ENCODE measurements around the gene SPTBN2.

SPTBN2 gene

DNA sequence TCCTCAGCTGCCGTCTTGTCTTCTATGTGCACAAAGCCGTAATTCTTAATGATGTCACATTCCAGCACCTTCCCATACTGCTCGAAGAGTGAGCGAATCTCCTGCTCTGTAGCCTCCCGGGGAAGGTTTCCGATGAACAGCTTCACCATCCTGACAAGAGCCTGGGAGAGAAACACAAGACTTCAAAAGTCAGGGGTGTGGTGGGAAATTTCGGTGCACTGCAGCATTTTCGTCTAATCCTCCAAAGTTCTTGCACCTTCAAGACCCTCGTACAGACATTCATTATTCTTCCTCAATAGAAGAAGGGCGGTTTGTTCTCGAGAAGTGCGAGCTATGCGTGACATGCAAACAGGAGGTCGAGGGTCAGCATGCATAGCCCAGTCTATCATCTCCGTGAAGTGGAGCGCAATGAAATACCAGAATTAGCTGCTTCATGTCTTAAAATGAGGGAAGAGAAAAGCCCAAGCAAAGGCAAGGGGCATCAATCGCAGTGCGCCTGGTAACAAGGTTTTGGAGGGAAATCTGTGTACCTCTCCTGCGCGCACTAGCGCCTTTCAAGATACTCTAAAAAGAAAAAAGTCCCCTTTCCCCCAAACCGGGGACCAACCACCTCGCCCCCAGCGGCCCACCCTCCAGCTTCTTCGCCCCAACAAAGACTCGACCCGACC lies 52.0 kb downstream of the SPTBN2 start:
- Histone ChIP-seq H3K18ac (ENCODE audit: low read depth in 1 of 2, low read length in 2 of 2) (peak overlapping the region; percentile 87 to 91), H3K4ac (ENCODE audit: low read depth in 1 of 2, low read length in 2 of 2) (peak overlapping the region in 1 of 2 experiments; percentile 96)

DNA sequence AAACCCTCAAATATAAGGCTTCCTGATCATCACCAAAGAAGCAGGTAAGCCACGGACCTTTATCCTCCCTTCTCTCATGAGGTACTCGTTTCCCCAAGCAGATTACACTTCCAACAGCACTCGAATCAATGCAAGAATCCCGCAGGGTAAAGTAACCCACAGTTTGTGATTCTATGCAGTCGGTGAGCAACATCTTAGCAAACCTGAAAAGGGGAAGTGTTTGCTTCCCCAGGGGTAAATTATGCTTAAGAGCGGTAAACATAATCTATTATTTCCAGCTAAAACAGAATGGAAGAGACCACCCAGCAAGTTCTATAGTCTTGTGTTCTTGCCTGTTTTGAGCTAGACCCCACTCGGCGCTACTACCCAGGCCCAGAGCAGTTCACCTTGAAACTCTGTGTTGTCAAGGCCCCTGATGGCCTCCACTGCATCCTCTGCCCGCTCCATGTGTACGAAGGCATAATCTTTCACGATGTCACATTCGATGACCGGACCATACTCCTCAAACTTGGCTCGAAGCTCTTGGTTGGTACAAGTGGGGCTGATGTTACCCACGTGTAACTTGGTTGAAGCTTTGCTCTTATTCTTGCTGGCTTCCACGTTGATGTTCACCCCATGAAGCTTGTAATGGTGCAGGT lies 52.6 kb downstream of the SPTBN2 start:
- Histone ChIP-seq H3K27me3 (ENCODE audit: control insufficient read depth in 1 of 2, insufficient read depth in 1 of 2, low read length in 2 of 2) (no peaks in the 10 kb centered on the region), H2BK5ac (ENCODE audit: low read depth, low read length, poor library complexity, severe bottlenecking) (no peak overlapping the region), H3K23ac (ENCODE audit: low read length in 2 of 2) (no peak overlapping the region), H3K4me1 (ENCODE audit: control insufficient read depth, insufficient read depth, low read depth, low read length) (peaks cover 7% of the 10 kb centered on the region), H3K27ac (ENCODE audit: low read length, poor library complexity, severe bottlenecking) (no peak overlapping the region), H2BK120ac (ENCODE audit: low read depth, low read length) (no peak overlapping the region), H3K18ac (ENCODE audit: low read depth in 1 of 2, low read length in 2 of 2) (no peak overlapping the region), H3K9ac (ENCODE audit: low read length) (peak overlapping the region; percentile 99), H2AK5ac (ENCODE audit: low read length, severe bottlenecking) (no peak overlapping the region), H4K91ac (ENCODE audit: low read length) (no peak overlapping the region), H3K4ac (ENCODE audit: low read depth in 1 of 2, low read length in 2 of 2) (no peak overlapping the region), H2BK12ac (ENCODE audit: low read length in 2 of 2) (no peak overlapping the region), H3K9me3 (ENCODE audit: control insufficient read depth, low read length) (no peaks in the 10 kb centered on the region), H3K4me2 (ENCODE audit: low read length, poor library complexity, severe bottlenecking) (peak overlapping the region; percentile 3), H4K8ac (ENCODE audit: low read length) (no peak overlapping the region), H3K79me1 (replicated peaks; ENCODE audit: low read length, poor library complexity, severe bottlenecking) (peaks cover 2% of the 10 kb centered on the region), H3K14ac (ENCODE audit: low read length in 2 of 2) (no peak overlapping the region), H2AFZ (ENCODE audit: low read depth, low read length) (no peak overlapping the region), H2BK15ac (ENCODE audit: low read depth, poor library complexity, severe bottlenecking) (no peak overlapping the region), H3K4me3 (ENCODE audit: insufficient read depth in 1 of 2, low read depth in 1 of 2, low read length in 2 of 2) (peak overlapping the region in 1 of 2 experiments; percentile 82), H3K36me3 (ENCODE audit: control insufficient read depth in 1 of 2, insufficient read depth in 2 of 2, low read depth in 1 of 2, low read length in 2 of 2) (peaks cover 5 to 19% of the 10 kb centered on the region in 2 experiments)
- WGBS, result 93% methylated on average over 16 of the region's 16 CpGs
- no peak for DNase-seq

More for the DNA sequence above, 52.0 kb downstream of the SPTBN2 start:
- no peak overlapping the region for H3K23ac ChIP-seq (ENCODE audit: low read length in 2 of 2)
- peak overlapping the region; percentile 78 for H3K27ac ChIP-seq (ENCODE audit: low read length, poor library complexity, severe bottlenecking)
- peak overlapping the region; percentile 92 for H2BK5ac ChIP-seq (ENCODE audit: low read depth, low read length, poor library complexity, severe bottlenecking)
- H3K4me1 ChIP-seq (ENCODE audit: control insufficient read depth, insufficient read depth, low read depth, low read length), result peaks cover 7% of the 10 kb centered on the region
- H3K14ac ChIP-seq (ENCODE audit: low read length in 2 of 2), result no peak overlapping the region
- H3K27me3 ChIP-seq (ENCODE audit: control insufficient read depth in 1 of 2, insufficient read depth in 1 of 2, low read length in 2 of 2), result no peaks in the 10 kb centered on the region
- peak overlapping the region; percentile 58 for H3K4me2 ChIP-seq (ENCODE audit: low read length, poor library complexity, severe bottlenecking)
- no peak overlapping the region for H2BK12ac ChIP-seq (ENCODE audit: low read length in 2 of 2)
- WGBS, result 21% methylated on average over 24 of the region's 27 CpGs
- H2AK5ac ChIP-seq (ENCODE audit: low read length, severe bottlenecking), result no peak overlapping the region
- H2AFZ ChIP-seq (ENCODE audit: low read depth, low read length), result no peak overlapping the region
- H3K4me3 ChIP-seq (ENCODE audit: insufficient read depth in 1 of 2, low read depth in 1 of 2, low read length in 2 of 2), result peak overlapping the region; percentile 73 to 82
- H4K91ac ChIP-seq (ENCODE audit: low read length), result no peak overlapping the region
- peak overlapping the region; percentile 81 for H4K8ac ChIP-seq (ENCODE audit: low read length)
- H2BK15ac ChIP-seq (ENCODE audit: low read depth, poor library complexity, severe bottlenecking), result peak overlapping the region; percentile 93
- peak overlapping the region; percentile 99 for H3K9ac ChIP-seq (ENCODE audit: low read length)
- H3K36me3 ChIP-seq (ENCODE audit: control insufficient read depth in 1 of 2, insufficient read depth in 2 of 2, low read depth in 1 of 2, low read length in 2 of 2), result peaks cover 5 to 19% of the 10 kb centered on the region in 2 experiments
- peaks cover 2% of the 10 kb centered on the region for H3K79me1 ChIP-seq (replicated peaks; ENCODE audit: low read length, poor library complexity, severe bottlenecking)
- peak overlapping the region; percentile 97 for H2BK120ac ChIP-seq (ENCODE audit: low read depth, low read length)
- DNase-seq, result peak; percentile 38
- no peaks in the 10 kb centered on the region for H3K9me3 ChIP-seq (ENCODE audit: control insufficient read depth, low read length)

DNA sequence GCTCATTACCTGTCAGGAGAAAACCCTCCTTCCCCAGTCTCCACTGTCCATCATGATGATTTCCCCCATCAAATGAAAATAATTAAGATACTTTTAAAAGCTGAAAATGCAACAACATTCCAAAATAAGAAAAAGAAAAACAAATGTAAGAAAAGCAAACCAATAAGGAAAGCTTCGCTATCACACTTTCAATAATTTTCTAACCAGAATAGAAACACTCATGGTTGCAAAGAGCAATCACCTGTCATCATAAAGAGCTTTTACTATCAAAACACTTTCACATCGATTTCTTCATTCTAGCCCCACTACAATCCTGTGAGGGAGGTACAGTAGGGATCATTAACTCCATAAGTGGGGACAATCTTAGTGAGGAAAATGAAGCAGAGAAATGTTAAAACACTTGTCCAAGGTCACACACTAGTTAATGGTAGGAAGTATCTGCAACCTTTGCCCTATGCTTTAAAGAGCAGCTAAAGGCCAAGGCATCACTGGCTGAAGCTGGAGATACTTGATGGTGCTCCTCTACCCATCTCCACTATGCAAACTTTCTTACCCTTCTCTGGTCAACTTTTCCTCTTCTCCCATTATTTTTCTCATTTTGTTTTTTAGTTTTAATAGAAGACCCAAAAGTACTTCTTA lies 53.9 kb downstream of the SPTBN2 start:
- Histone ChIP-seq H3K4ac (ENCODE audit: low read depth in 1 of 2, low read length in 2 of 2) (no peak overlapping the region), H3K27me3 (ENCODE audit: control insufficient read depth in 1 of 2, insufficient read depth in 1 of 2, low read length in 2 of 2) (no peaks in the 10 kb centered on the region), H3K23ac (ENCODE audit: low read length in 2 of 2) (no peak overlapping the region), H2BK120ac (ENCODE audit: low read depth, low read length) (no peak overlapping the region), H3K4me2 (ENCODE audit: low read length, poor library complexity, severe bottlenecking) (no peak overlapping the region), H2BK12ac (ENCODE audit: low read length in 2 of 2) (no peak overlapping the region), H4K91ac (ENCODE audit: low read length) (no peak overlapping the region), H3K9me3 (ENCODE audit: control insufficient read depth, low read length) (no peaks in the 10 kb centered on the region), H4K8ac (ENCODE audit: low read length) (no peak overlapping the region), H3K9ac (ENCODE audit: low read length) (no peak overlapping the region), H3K79me1 (replicated peaks; ENCODE audit: low read length, poor library complexity, severe bottlenecking) (peaks cover 11% of the 10 kb centered on the region), H3K36me3 (ENCODE audit: control insufficient read depth in 1 of 2, insufficient read depth in 2 of 2, low read depth in 1 of 2, low read length in 2 of 2) (peaks cover 8 to 30% of the 10 kb centered on the region in 2 experiments), H3K27ac (ENCODE audit: low read length, poor library complexity, severe bottlenecking) (no peak overlapping the region), H3K14ac (ENCODE audit: low read length in 2 of 2) (no peak overlapping the region), H2BK15ac (ENCODE audit: low read depth, poor library complexity, severe bottlenecking) (no peak overlapping the region), H3K18ac (ENCODE audit: low read depth in 1 of 2, low read length in 2 of 2) (no peak overlapping the region), H2BK5ac (ENCODE audit: low read depth, low read length, poor library complexity, severe bottlenecking) (no peak overlapping the region), H3K4me1 (ENCODE audit: control insufficient read depth, insufficient read depth, low read depth, low read length) (peaks cover 7% of the 10 kb centered on the region), H3K4me3 (ENCODE audit: insufficient read depth in 1 of 2, low read depth in 1 of 2, low read length in 2 of 2) (no peak overlapping the region), H2AFZ (ENCODE audit: low read depth, low read length) (no peak overlapping the region), H2AK5ac (ENCODE audit: low read length, severe bottlenecking) (no peak overlapping the region)
- no peak for DNase-seq
- 100% methylated on average over 1 of the region's 2 CpGs for WGBS

DNA sequence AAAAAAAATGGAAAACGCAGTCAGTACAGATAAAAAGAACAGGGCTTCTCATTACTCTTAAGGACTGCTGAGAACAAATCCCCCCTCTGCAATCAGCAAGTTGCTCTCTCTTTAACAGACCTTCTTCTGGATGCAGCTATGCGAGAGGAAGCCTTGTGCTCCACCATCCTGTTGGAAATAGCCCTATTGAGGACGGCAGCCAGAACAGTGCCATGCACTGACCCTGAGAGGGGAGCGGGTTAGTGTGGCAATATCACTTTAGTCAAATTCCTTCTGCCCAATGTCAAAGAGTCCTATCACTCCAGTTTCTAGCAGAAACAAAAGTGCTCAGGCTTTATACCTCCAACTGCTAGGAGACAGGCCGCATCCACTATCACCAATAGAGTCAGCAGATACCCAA lies 58.2 kb downstream of the SPTBN2 start:
- WGBS, result 91% methylated on average over 5 of the region's 5 CpGs
- Histone ChIP-seq H3K9ac (ENCODE audit: low read length) (no peak overlapping the region), H3K36me3 (ENCODE audit: control insufficient read depth in 1 of 2, insufficient read depth in 2 of 2, low read depth in 1 of 2, low read length in 2 of 2) (peaks cover 14 to 61% of the 10 kb centered on the region in 2 experiments), H3K4me3 (ENCODE audit: insufficient read depth in 1 of 2, low read depth in 1 of 2, low read length in 2 of 2) (no peak overlapping the region), H3K27ac (ENCODE audit: low read length, poor library complexity, severe bottlenecking) (no peak overlapping the region), H2BK5ac (ENCODE audit: low read depth, low read length, poor library complexity, severe bottlenecking) (no peak overlapping the region), H2BK12ac (ENCODE audit: low read length in 2 of 2) (no peak overlapping the region), H3K9me3 (ENCODE audit: control insufficient read depth, low read length) (no peaks in the 10 kb centered on the region), H3K18ac (ENCODE audit: low read depth in 1 of 2, low read length in 2 of 2) (no peak overlapping the region), H3K23ac (ENCODE audit: low read length in 2 of 2) (no peak overlapping the region), H4K8ac (ENCODE audit: low read length) (no peak overlapping the region), H3K4me1 (ENCODE audit: control insufficient read depth, insufficient read depth, low read depth, low read length) (peaks cover 2% of the 10 kb centered on the region), H2BK15ac (ENCODE audit: low read depth, poor library complexity, severe bottlenecking) (no peak overlapping the region), H3K27me3 (ENCODE audit: control insufficient read depth in 1 of 2, insufficient read depth in 1 of 2, low read length in 2 of 2) (no peaks in the 10 kb centered on the region), H2BK120ac (ENCODE audit: low read depth, low read length) (no peak overlapping the region), H3K4ac (ENCODE audit: low read depth in 1 of 2, low read length in 2 of 2) (no peak overlapping the region), H3K79me1 (replicated peaks; ENCODE audit: low read length, poor library complexity, severe bottlenecking) (peaks cover 23% of the 10 kb centered on the region), H4K91ac (ENCODE audit: low read length) (no peak overlapping the region), H3K4me2 (ENCODE audit: low read length, poor library complexity, severe bottlenecking) (no peak overlapping the region), H2AK5ac (ENCODE audit: low read length, severe bottlenecking) (no peak overlapping the region), H2AFZ (ENCODE audit: low read depth, low read length) (no peak overlapping the region), H3K14ac (ENCODE audit: low read length in 2 of 2) (no peak overlapping the region)
- DNase-seq, result no peak
